GM12878 (cell line): ENCODE results near the gene R3HDM1. TPM values are rescaled to one million over a fixed set of nuclear protein-coding genes. Genes with fewer than 3 reads are reported as not detected.

Source experiments
- ATAC-seq: fragments of 200-7000 bp; cut with Tn5 transposase; 3 replicates; pipeline ENCODE4 v1.9.1; 2020; ENCODE audit warnings: mild to moderate bottlenecking, moderate library complexity
- BruUV-seq: library from RNA; stranded (reverse); fragments of 400-500 nt; replicated peaks from 2 replicates; lab custom pipeline; 2021; lab: Mats Ljungman, UMichigan
- CTCF ChIA-PET: fragments of 300-600 bp; sonication (Branson Sonifier 250); formaldehyde crosslinking; extraction: SDS; loops from one replicate; lab custom pipeline; 2021; ENCODE audit warnings: inconsistent platforms; lab: Yijun Ruan, JAX
- POLR2A ChIA-PET: fragments of 350-600 bp; formaldehyde crosslinking; extraction: SDS; loops from one replicate; lab custom pipeline; 2021; ENCODE audit warnings: inconsistent platforms; lab: Charles Lee
- RAD21 ChIA-PET: fragments of 300-600 bp; sonication (Branson Sonifier 250); formaldehyde crosslinking; loops from one replicate; lab custom pipeline; 2023; ENCODE audit warnings: antibody characterized with exemption; ENCODE audit not compliant: unreplicated experiment; lab: Charles Lee
- SMC1A ChIA-PET: fragments of 300-600 bp; sonication (Branson Sonifier 250); formaldehyde crosslinking; loops from one replicate; lab custom pipeline; 2023; ENCODE audit not compliant: unreplicated experiment, uncharacterized antibody; lab: Charles Lee
- DNase-seq: peaks from one replicate; pipeline ENCODE4 v3.0.0-alpha.2; 2011; ENCODE audit warnings: low read depth, low spot score
- FAIRE-seq: peaks from 3 replicates; lab custom pipeline; 2011; peaks lifted over from hg19 to GRCh38; lab: Jason Lieb, UNC
- H2AFZ ChIP-seq: 2 replicates; pipeline ENCODE4 v1.6.0; 2011; ENCODE audit warnings: low read depth, low read length, control low read depth; ENCODE audit not compliant: control insufficient read depth
- H3K27ac ChIP-seq: 2 replicates; pipeline ENCODE4 v1.5.1; 2011; ENCODE audit warnings: control low read depth; ENCODE audit not compliant: control insufficient read depth, insufficient read depth
- H3K27me3 ChIP-seq, 2 experiments: replicated peaks in 1 of 2; 2 replicates each; pipeline versions ENCODE4 v1.6.0 to v1.6.1; 2011; ENCODE audit warnings: low read length in 1 of 2; ENCODE audit not compliant: control insufficient read depth in 2 of 2, insufficient read depth in 2 of 2
- H3K36me3 ChIP-seq, 2 experiments: 2 replicates each; pipeline ENCODE4 v1.5.1; 2011; ENCODE audit warnings: low read length in 1 of 2; ENCODE audit not compliant: control insufficient read depth in 2 of 2, insufficient read depth in 2 of 2
- H3K4me1 ChIP-seq: 2 replicates; pipeline ENCODE4 v1.6.1; 2011; ENCODE audit warnings: mild to moderate bottlenecking, low read length, moderate library complexity, mixed read lengths; ENCODE audit not compliant: control insufficient read depth, insufficient read depth
- H3K4me2 ChIP-seq: 2 replicates; pipeline ENCODE4 v1.6.0; 2011; ENCODE audit warnings: control low read depth; ENCODE audit not compliant: control insufficient read depth, insufficient read depth
- H3K4me3 ChIP-seq: fragments of 200-600 bp; sonication (generic); 2 replicates; pipeline ENCODE4 v1.5.1; 2016
- H3K79me2 ChIP-seq: 2 replicates; pipeline ENCODE4 v1.6.0; 2011; ENCODE audit warnings: low read length; ENCODE audit not compliant: control insufficient read depth, insufficient read depth
- H3K9ac ChIP-seq: 2 replicates; pipeline ENCODE4 v1.8.0; 2011; ENCODE audit warnings: low read length, control low read depth, mixed read lengths; ENCODE audit not compliant: control insufficient read depth, insufficient read depth
- H3K9me3 ChIP-seq: replicated peaks from 3 replicates; pipeline ENCODE4 v1.5.1; 2011; ENCODE audit warnings: mild to moderate bottlenecking, low read length; ENCODE audit not compliant: control insufficient read depth, insufficient read depth
- H4K20me1 ChIP-seq: 2 replicates; pipeline ENCODE4 v1.6.0; 2011; ENCODE audit not compliant: control insufficient read depth, insufficient read depth
- ATF7 ChIP-seq: fragments of 450-650 bp; IDR thresholded peaks from 2 replicates; pipeline ENCODE4 v1.6.1; 2016; ENCODE audit warnings: low read depth, mild to moderate bottlenecking
- GABPA ChIP-seq: IDR thresholded peaks from 2 replicates; pipeline ENCODE4 v1.6.1; 2014; ENCODE audit warnings: antibody characterized with exemption, low read depth, mild to moderate bottlenecking, inconsistent platforms
- LARP7 ChIP-seq: fragments of 450-650 bp; IDR thresholded peaks from 2 replicates; pipeline ENCODE4 v1.6.1; 2017; ENCODE audit warnings: mild to moderate bottlenecking
- NFYA ChIP-seq: IDR thresholded peaks from 2 replicates; pipeline ENCODE4 v1.6.1; 2011; ENCODE audit warnings: low read depth, mild to moderate bottlenecking, low read length, improper control_type of control experiment, borderline replicate concordance
- NFYB ChIP-seq: IDR thresholded peaks from 2 replicates; pipeline ENCODE4 v1.6.1; 2011; ENCODE audit warnings: low read depth, mild to moderate bottlenecking, low read length, improper control_type of control experiment, moderate library complexity; ENCODE audit not compliant: insufficient read depth
- PAX8 ChIP-seq: fragments of 450-650 bp; IDR thresholded peaks from 2 replicates; pipeline ENCODE4 v1.6.1; 2017; ENCODE audit warnings: mild to moderate bottlenecking, moderate library complexity
- PML ChIP-seq: IDR thresholded peaks from 2 replicates; pipeline ENCODE4 v1.6.1; 2012; ENCODE audit warnings: low read length, inconsistent platforms
- SMAD5 ChIP-seq: IDR thresholded peaks from 2 replicates; pipeline ENCODE4 v1.6.1; 2016; ENCODE audit warnings: antibody characterized with exemption, low read depth
- YY1 ChIP-seq: IDR thresholded peaks from 2 replicates; pipeline ENCODE4 v1.6.1; 2011; ENCODE audit warnings: low read depth, mild to moderate bottlenecking, low read length
- WGBS: methylation state at CpG from one replicate; pipeline ENCODE4 v1.1.6; 2016; ENCODE audit warnings: low lambda C conversion rate; ENCODE audit not compliant: insufficient replicate concordance, insufficient coverage; ENCODE audit errors: missing lambda C conversion rate; 5-methylcytosine and 5-hydroxymethylcytosine counted together
- in situ Hi-C: fragments of 300-500 bp; cut with MboI; formaldehyde crosslinking; loops from 9 replicates; pipeline ENCODE4 v1.14.3; 2018; ENCODE audit warnings: mixed read lengths
- intact Hi-C: fragments of 100-400 bp; cut with micrococcal nuclease; formaldehyde crosslinking; loops from one replicate; pipeline ENCODE4 v1.14.2; 2022; ENCODE audit not compliant: unreplicated experiment
- polyA plus RNA-seq, 11 experiments: library from polyadenylated mRNA; depleted of rRNA in 4 of 11; unstranded in 6 of 11; stranded (reverse) in 5 of 11; fragments of >200 nt; fragmentation: Nextera tagmentation in 4 of 11; fragmentation: Illumina TruSeq in 1 of 11; extraction: Ambion mirVana in 4 of 11; extraction: Trizol in 1 of 11; gene quantifications; 1 replicate in 1 of 11; 2 replicates in 10 of 11; pipeline versions ENCODE4 v1.2.1 to v1.2.3, GENCODE V29; 2011 to 2016; ENCODE audit warnings: inconsistent platforms in 2 of 11, missing spikeins in 2 of 11, low read depth in 1 of 11
- total RNA-seq, 4 experiments: library from RNA; depleted of rRNA in 3 of 4; stranded (reverse); fragments of >200 nt in 3 of 4; fragmentation: Illumina TruSeq in 1 of 4; extraction: Trizol in 1 of 4; gene quantifications; 2 replicates each; pipeline versions ENCODE4 v1.2.1 to v1.2.3, GENCODE V29; 2013 to 2021
- TF ChIP-seq, protein P1 (sequence below): fragments of 450-650 bp; IDR thresholded peaks from 2 replicates; pipeline ENCODE4 v1.6.1; 2017; ENCODE audit warnings: mild to moderate bottlenecking, moderate library complexity
- TF ChIP-seq, protein P2 (sequence below): fragments of 450-650 bp; IDR thresholded peaks from 2 replicates; pipeline ENCODE4 v1.6.1; 2017; ENCODE audit warnings: low read depth, mild to moderate bottlenecking, moderate library complexity

The R3HDM1 gene
- total and polyA plus RNA-seq, 10 of the 15 experiments (the other 5 are each of a cell fraction or from before 2014, with no cell fraction given) = 16.8 to 89.6 (median 47.7) TPM

DNA sequence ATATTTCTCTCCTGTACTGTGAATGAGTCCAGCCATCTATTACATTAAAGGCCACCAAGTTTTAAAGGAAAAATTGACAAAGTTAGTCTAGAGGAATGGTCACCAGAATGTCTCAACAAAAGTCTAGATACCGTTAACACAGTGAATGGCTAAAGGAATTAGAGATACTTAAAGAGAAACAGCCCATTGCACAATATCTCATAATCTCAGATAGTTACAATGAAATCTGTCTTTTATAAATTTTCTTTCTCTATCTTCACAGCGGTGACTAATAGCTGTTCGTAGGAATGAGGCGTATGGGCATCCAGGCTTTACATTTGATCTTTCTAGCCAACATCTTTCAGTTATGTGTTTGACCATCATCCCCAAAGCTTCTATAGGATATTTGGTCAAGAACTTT, 30.6 kb downstream of the R3HDM1 start (continued):
- TF ChIP-seq NFYA (no peak), GABPA (no peak), PML (no peak), SMAD5 (no peak)
- TF ChIP-seq, protein P1, sequence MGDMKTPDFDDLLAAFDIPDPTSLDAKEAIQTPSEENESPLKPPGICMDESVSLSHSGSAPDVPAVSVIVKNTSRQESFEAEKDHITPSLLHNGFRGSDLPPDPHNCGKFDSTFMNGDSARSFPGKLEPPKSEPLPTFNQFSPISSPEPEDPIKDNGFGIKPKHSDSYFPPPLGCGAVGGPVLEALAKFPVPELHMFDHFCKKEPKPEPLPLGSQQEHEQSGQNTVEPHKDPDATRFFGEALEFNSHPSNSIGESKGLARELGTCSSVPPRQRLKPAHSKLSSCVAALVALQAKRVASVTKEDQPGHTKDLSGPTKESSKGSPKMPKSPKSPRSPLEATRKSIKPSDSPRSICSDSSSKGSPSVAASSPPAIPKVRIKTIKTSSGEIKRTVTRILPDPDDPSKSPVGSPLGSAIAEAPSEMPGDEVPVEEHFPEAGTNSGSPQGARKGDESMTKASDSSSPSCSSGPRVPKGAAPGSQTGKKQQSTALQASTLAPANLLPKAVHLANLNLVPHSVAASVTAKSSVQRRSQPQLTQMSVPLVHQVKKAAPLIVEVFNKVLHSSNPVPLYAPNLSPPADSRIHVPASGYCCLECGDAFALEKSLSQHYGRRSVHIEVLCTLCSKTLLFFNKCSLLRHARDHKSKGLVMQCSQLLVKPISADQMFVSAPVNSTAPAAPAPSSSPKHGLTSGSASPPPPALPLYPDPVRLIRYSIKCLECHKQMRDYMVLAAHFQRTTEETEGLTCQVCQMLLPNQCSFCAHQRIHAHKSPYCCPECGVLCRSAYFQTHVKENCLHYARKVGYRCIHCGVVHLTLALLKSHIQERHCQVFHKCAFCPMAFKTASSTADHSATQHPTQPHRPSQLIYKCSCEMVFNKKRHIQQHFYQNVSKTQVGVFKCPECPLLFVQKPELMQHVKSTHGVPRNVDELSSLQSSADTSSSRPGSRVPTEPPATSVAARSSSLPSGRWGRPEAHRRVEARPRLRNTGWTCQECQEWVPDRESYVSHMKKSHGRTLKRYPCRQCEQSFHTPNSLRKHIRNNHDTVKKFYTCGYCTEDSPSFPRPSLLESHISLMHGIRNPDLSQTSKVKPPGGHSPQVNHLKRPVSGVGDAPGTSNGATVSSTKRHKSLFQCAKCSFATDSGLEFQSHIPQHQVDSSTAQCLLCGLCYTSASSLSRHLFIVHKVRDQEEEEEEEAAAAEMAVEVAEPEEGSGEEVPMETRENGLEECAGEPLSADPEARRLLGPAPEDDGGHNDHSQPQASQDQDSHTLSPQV = no peak

DNA sequence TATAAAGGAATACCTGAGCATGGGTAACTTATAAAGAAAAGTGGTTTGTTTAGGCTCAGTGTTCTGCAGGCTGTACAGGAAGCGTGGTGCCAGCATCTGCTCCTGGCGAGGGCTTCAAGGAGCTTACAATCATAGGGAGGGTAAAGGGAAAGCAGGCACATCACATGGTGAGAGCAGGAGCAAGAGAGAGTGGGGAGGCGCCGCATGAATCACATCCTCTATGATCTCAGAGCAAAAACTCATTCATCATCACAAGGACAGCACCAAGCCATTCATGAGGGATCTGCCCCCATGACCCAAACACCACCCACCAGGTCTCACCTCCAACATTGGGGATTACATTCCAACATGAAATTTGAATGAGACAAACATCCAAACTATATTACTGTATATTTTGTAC, 32.5 kb downstream of the R3HDM1 start:
- ChIA-PET SMC1A (interaction anchor here (1.2 kb wide), 1 partner anchor 14 kb away, joined by 4 read pairs; no protein-coding TSS in a partner anchor), CTCF (interaction anchor here (1.1 kb wide), 2 partner anchors 20 to 102 kb away, joined by 3 to 4 read pairs; no protein-coding TSS in a partner anchor), RAD21 (no interaction called here), POLR2A (no interaction called here)
- no TSS peak for BruUV-seq
- no peak for ATAC-seq
- 99% methylated on average over 4 of the region's 4 CpGs for WGBS
- FAIRE-seq = no peak
- TF ChIP-seq LARP7 (no peak), ATF7 (no peak), PAX8 (no peak), NFYB (no peak), YY1 (no peak)
- TF ChIP-seq, protein P2, sequence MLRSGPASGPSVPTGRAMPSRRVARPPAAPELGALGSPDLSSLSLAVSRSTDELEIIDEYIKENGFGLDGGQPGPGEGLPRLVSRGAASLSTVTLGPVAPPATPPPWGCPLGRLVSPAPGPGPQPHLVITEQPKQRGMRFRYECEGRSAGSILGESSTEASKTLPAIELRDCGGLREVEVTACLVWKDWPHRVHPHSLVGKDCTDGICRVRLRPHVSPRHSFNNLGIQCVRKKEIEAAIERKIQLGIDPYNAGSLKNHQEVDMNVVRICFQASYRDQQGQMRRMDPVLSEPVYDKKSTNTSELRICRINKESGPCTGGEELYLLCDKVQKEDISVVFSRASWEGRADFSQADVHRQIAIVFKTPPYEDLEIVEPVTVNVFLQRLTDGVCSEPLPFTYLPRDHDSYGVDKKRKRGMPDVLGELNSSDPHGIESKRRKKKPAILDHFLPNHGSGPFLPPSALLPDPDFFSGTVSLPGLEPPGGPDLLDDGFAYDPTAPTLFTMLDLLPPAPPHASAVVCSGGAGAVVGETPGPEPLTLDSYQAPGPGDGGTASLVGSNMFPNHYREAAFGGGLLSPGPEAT = no peak
- Histone ChIP-seq H3K4me3 (no peak overlapping the region), H3K4me2 (no peak overlapping the region), H3K9me3 (no peaks in the 10 kb centered on the region), H3K27me3 (no peaks in the 10 kb centered on the region), H3K4me1 (no peaks in the 10 kb centered on the region), H3K27ac (no peak overlapping the region), H4K20me1 (no peaks in the 10 kb centered on the region), H3K79me2 (peaks cover 3% of the 10 kb centered on the region), H3K36me3 (peaks cover 0 to 6% of the 10 kb centered on the region in 2 experiments; a peak in 1 of 4 replicates), H2AFZ (no peak overlapping the region), H3K9ac (no peak overlapping the region)
- in situ Hi-C loops = no loop called here
- no peak for DNase-seq
- intact Hi-C loops = no loop called here
